T-helper 2 cell treated with Interferon-gamma antibody and Interleukin-4, amounts not matched to agents 5 μg/mL and 100 μg/mL, for 36 hours (primary cell): ENCODE measurements around the gene PRDM1.
A peak's percentile ranks its signal among the peaks of the same experiment; 100 is the strongest.

ENCODE experiments used
- DNase-seq: peaks from one replicate; pipeline ENCODE4 v3.0.0; 2021; ENCODE audit warnings: low spot score
- H3K27ac Mint-ChIP-seq: one replicate; pipeline ENCODE4 v1.8.0; 2021; ENCODE audit warnings: mild to moderate bottlenecking, mixed read lengths
- H3K27me3 Mint-ChIP-seq: one replicate; pipeline ENCODE4 v1.8.0; 2021; ENCODE audit warnings: low read depth, mixed read lengths
- H3K36me3 Mint-ChIP-seq: one replicate; pipeline ENCODE4 v1.8.0; 2021; ENCODE audit warnings: low read depth, mixed read lengths
- H3K4me1 Mint-ChIP-seq: one replicate; pipeline ENCODE4 v1.8.0; 2021; ENCODE audit warnings: low read depth, mixed read lengths
- H3K4me3 Mint-ChIP-seq: one replicate; pipeline ENCODE4 v1.8.0; 2022; ENCODE audit warnings: mild to moderate bottlenecking, moderate library complexity, mixed read lengths
- H3K9me3 Mint-ChIP-seq: one replicate; pipeline ENCODE4 v1.8.0; 2021; ENCODE audit warnings: mixed read lengths

Gene PRDM1

GRCh38 chr6:106120406-106120805, 34.3 kb downstream of the PRDM1 start:
- Mint-ChIP-seq H3K27ac (peak overlapping the region; percentile 37), H3K4me3 (no peak overlapping the region), H3K27me3 (no peaks in the 10 kb centered on the region), H3K36me3 (peaks cover 12% of the 10 kb centered on the region), H3K4me1 (peaks cover 74% of the 10 kb centered on the region), H3K9me3 (no peaks in the 10 kb centered on the region)
- no peak for DNase-seq

DNA sequence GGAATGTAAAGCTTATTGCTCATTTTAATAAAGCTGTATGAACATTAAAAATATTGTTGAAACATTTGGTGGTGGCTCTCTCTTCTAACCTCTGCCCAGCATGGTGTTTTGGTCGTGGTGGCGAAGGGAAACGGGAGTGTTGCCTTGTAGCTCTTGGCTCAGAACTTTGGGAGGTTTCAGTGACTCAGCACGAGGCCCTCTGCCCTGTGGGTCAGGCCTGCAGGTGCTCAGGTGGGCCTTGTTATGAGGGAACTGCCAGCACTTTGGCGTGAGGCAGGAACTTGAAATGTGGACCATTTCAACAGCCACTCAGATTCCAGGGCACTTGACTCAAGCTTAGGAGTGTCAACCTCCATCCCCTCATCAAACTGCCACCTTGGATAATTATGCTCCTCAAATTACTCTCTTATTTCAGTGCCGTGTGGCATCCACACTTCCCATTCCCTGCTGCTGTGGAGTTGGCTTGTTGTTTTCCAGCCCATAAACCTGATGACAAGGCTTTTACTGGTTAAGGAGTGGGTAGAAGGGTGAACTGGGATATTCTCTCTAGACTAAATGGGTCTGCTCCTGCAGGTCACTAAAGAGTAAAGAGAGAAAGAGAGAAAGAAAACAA, 36.3 kb downstream of the PRDM1 start:
- no peaks in the 10 kb centered on the region for H3K27me3 Mint-ChIP-seq
- no peak overlapping the region for H3K4me3 Mint-ChIP-seq
- peaks cover 10% of the 10 kb centered on the region for H3K36me3 Mint-ChIP-seq
- peak overlapping the region; percentile 44 for H3K27ac Mint-ChIP-seq
- no peak for DNase-seq
- H3K4me1 Mint-ChIP-seq = peaks cover 69% of the 10 kb centered on the region
- no peaks in the 10 kb centered on the region for H3K9me3 Mint-ChIP-seq

DNA sequence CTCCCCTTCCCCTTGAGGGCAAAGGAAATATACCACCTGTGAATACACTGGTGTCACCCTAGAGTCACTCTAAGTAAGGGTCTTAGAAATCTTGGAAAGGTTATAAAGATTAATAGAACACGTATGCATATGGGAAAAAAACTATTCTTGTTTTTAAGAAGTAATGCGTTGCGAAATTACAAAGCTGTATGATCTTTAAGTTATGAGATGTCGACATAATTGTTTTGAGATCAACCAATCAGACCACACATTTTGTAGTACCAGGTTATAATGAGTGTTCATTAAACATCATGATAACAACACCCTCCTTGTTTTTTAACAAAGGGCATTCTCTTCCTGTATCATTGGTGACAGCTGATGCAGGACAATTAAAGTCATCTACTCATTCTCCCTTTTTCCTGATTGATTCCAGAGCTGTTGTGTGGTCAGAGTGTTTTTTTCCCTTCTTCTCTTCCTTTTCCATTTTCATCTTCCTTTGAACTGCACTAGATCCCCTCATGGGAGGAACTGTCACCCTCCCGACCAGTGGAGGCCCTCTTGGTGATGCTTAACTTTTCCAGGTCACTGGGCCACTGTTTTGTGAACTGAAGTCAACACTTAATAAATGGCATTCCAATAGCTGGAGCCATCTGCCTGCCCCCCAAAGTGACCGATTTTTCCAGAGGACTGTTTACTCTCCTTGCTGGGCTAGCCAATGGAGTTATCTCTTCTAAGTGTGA, 37.0 kb downstream of the PRDM1 start:
- H3K36me3 Mint-ChIP-seq = peaks cover 10% of the 10 kb centered on the region
- H3K4me1 Mint-ChIP-seq = peaks cover 62% of the 10 kb centered on the region
- no peak for DNase-seq
- no peaks in the 10 kb centered on the region for H3K9me3 Mint-ChIP-seq
- no peak overlapping the region for H3K4me3 Mint-ChIP-seq
- no peaks in the 10 kb centered on the region for H3K27me3 Mint-ChIP-seq
- no peak overlapping the region for H3K27ac Mint-ChIP-seq

GRCh38 chr6:106124015-106124414, 37.9 kb downstream of the PRDM1 start:
- no peaks in the 10 kb centered on the region for H3K9me3 Mint-ChIP-seq
- H3K4me1 Mint-ChIP-seq = peaks cover 58% of the 10 kb centered on the region
- H3K36me3 Mint-ChIP-seq = peaks cover 7% of the 10 kb centered on the region
- H3K4me3 Mint-ChIP-seq = no peak overlapping the region
- no peak overlapping the region for H3K27ac Mint-ChIP-seq
- no peaks in the 10 kb centered on the region for H3K27me3 Mint-ChIP-seq
- no peak for DNase-seq

- Mint-ChIP-seq H3K27me3 (no peaks in the 10 kb centered on the region), H3K27ac (peak overlapping the region; percentile 41)
These were observed 38.6 kb downstream of the PRDM1 start for GRCh38 chr6:106124437-106125430.

GRCh38 chr6:106125925-106126435, 39.8 kb downstream of the PRDM1 start:
- H3K27ac Mint-ChIP-seq = peak overlapping the region; percentile 83
- no peaks in the 10 kb centered on the region for H3K27me3 Mint-ChIP-seq
- DNase-seq = peak; percentile 65
- H3K9me3 Mint-ChIP-seq = no peaks in the 10 kb centered on the region
- no peaks in the 10 kb centered on the region for H3K36me3 Mint-ChIP-seq
- peak overlapping the region; percentile 67 for H3K4me3 Mint-ChIP-seq
- peaks cover 53% of the 10 kb centered on the region for H3K4me1 Mint-ChIP-seq

More at GRCh38 chr6:106124437-106125430, 38.6 kb downstream of the PRDM1 start:
- H3K9me3 Mint-ChIP-seq = no peaks in the 10 kb centered on the region
- no peak overlapping the region for H3K4me3 Mint-ChIP-seq
- H3K4me1 Mint-ChIP-seq = peaks cover 56% of the 10 kb centered on the region
- DNase-seq = no peak
- peaks cover 1% of the 10 kb centered on the region for H3K36me3 Mint-ChIP-seq

DNA sequence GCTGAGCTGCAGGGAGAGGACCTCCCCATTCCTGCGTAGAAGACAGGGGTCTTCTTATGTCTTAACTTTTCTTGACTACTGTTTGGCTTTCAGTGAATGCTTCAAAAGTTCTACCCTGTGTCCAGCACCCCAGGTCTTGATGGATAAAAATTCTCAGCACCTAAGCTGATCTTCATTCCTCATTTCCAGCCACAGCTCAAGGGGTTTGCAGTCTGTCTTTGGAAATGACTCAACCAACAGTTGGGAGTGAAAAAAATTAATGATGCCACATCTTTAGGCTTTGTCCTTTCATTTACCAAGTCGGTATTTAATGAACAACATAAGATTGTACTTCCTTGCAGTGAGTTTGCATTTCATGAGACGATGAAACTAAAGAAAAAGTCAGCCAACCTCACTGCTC, 40.3 kb downstream of the PRDM1 start:
- Mint-ChIP-seq H3K36me3 (no peaks in the 10 kb centered on the region), H3K27me3 (no peaks in the 10 kb centered on the region), H3K4me3 (peak overlapping the region; percentile 67), H3K9me3 (no peaks in the 10 kb centered on the region), H3K27ac (peak overlapping the region; percentile 83), H3K4me1 (peaks cover 52% of the 10 kb centered on the region)
- DNase-seq = no peak

GRCh38 chr6:106128981-106129781, 43.0 kb downstream of the PRDM1 start:
- H3K27me3 Mint-ChIP-seq = no peaks in the 10 kb centered on the region
- H3K36me3 Mint-ChIP-seq = no peaks in the 10 kb centered on the region
- peaks cover 38% of the 10 kb centered on the region for H3K4me1 Mint-ChIP-seq
- no peak for DNase-seq
- no peaks in the 10 kb centered on the region for H3K9me3 Mint-ChIP-seq
- no peak overlapping the region for H3K4me3 Mint-ChIP-seq
- no peak overlapping the region for H3K27ac Mint-ChIP-seq

GRCh38 chr6:106132153-106132698, 46.1 kb downstream of the PRDM1 start:
- H3K4me1 Mint-ChIP-seq = peaks cover 24% of the 10 kb centered on the region
- DNase-seq = no peak
- H3K27ac Mint-ChIP-seq = no peak overlapping the region
- no peaks in the 10 kb centered on the region for H3K36me3 Mint-ChIP-seq
- no peak overlapping the region for H3K4me3 Mint-ChIP-seq
- H3K9me3 Mint-ChIP-seq = no peaks in the 10 kb centered on the region
- H3K27me3 Mint-ChIP-seq = no peaks in the 10 kb centered on the region

DNA sequence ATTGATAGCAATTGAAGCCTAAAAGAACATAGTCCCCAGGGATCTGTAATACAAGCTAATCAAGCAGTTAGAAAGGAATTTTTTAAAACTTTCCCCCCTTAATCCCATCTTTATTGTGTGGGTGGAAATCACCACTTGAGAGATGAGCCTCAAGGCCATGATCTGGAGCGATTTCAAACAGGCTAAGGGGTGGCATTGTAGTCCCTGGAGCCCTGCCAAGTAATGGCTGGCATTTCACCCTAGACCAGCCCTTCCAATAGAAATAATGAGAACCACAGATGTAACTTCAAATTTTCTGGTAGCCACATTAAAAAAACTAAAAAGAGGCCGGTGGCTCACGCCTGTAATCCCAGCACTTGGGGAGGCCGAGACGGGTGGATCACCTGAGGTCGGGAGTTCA, 46.9 kb downstream of the PRDM1 start:
- Mint-ChIP-seq H3K4me3 (no peak overlapping the region), H3K27me3 (no peaks in the 10 kb centered on the region), H3K9me3 (no peaks in the 10 kb centered on the region), H3K27ac (no peak overlapping the region), H3K4me1 (peaks cover 27% of the 10 kb centered on the region), H3K36me3 (no peaks in the 10 kb centered on the region)
- DNase-seq = no peak

- Mint-ChIP-seq H3K4me1 (peaks cover 25% of the 10 kb centered on the region), H3K36me3 (no peaks in the 10 kb centered on the region), H3K4me3 (no peak overlapping the region), H3K27ac (no peak overlapping the region), H3K27me3 (no peaks in the 10 kb centered on the region), H3K9me3 (no peaks in the 10 kb centered on the region)
- DNase-seq = no peak
These were observed 48.1 kb downstream of the PRDM1 start for GRCh38 chr6:106134087-106134770.

DNA sequence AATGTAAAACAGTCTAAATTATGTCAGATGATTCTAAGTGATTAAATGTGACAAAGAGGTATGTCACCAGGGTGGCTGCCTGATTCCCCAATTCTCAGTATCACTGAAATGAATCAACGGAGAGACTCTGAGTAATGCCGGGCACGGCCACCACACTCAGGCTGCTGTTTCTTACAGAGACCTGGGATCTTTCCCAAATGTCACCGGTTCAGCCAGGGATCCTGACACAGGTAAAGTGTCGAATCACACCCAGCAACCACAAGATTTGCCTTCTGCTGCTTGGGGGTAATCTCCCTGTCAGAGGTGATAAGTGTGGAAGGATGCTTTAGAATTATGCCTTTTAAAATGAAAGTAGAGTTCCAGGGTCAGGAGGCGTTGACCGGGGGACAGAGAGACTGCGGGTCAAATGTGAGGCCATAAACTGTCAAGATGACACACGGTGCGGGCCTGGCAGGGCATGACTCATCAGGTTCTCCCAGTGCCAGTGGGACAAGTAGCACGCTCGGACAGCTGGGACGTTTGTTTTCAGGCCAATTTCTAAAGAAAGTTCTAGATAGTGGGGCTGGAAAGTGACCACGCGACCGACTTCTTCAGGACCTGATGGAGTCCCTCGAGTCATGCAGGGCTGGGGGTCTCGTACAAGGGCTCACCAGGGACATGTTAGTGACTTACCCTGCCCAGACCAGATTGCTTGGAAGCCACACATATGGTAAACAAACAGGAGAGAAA, 48.9 kb downstream of the PRDM1 start:
- Mint-ChIP-seq H3K4me3 (no peak overlapping the region), H3K9me3 (no peaks in the 10 kb centered on the region), H3K36me3 (no peaks in the 10 kb centered on the region), H3K27ac (no peak overlapping the region), H3K27me3 (no peaks in the 10 kb centered on the region), H3K4me1 (peaks cover 18% of the 10 kb centered on the region)
- no peak for DNase-seq
